Upper lobe of left lung (tissue), 6 donors: ENCODE measurements around the gene DCAKD. TPM values are rescaled to one million over a fixed set of nuclear protein-coding genes. Genes with fewer than 3 reads are reported as not detected.

ENCODE experiments used
- ATAC-seq, 2 donors: fragments of 200-7000 bp; cut with Tn5 transposase; one replicate each; pipeline ENCODE4 v1.9.1; 2022; ENCODE audit warnings: mild to moderate bottlenecking in 2 of 2, moderate library complexity in 2 of 2; ENCODE audit not compliant: low FRiP score in 2 of 2
- DNase-seq, 2 donors: peaks; one replicate each; pipeline ENCODE4 v3.0.0-alpha.2; 2019 to 2020
- H3K27ac ChIP-seq, 4 donors: fragments of 200-600 bp; sonication (generic); one replicate each; pipeline ENCODE4 v1.5.1; 2016 to 2019
- H3K27me3 ChIP-seq, 4 donors: fragments of 200-600 bp; sonication (generic); one replicate each; pipeline ENCODE4 v1.5.1; 2017 to 2019
- H3K36me3 ChIP-seq, 4 donors: fragments of 200-600 bp; sonication (generic); one replicate each; pipeline ENCODE4 v1.5.1; 2016 to 2019
- H3K4me1 ChIP-seq, 4 donors: fragments of 200-600 bp; sonication (generic); one replicate each; pipeline ENCODE4 v1.5.1; 2018 to 2019
- H3K4me3 ChIP-seq, 4 donors: fragments of 200-600 bp; sonication (generic); one replicate each; pipeline ENCODE4 v1.5.1; 2017 to 2019; ENCODE audit warnings: mild to moderate bottlenecking in 2 of 4, moderate library complexity in 1 of 4
- H3K9me3 ChIP-seq, 4 donors: fragments of 200-600 bp; sonication (generic); one replicate each; pipeline ENCODE4 v1.5.1; 2018 to 2019
- EP300 ChIP-seq, 4 donors: sonication (generic); formaldehyde crosslinking; IDR thresholded peaks; one replicate each; pipeline ENCODE4 v1.5.1; 2017; ENCODE audit warnings: antibody characterized with exemption in 4 of 4, control low read depth in 2 of 4
- POLR2A ChIP-seq, 4 donors: fragments of 450-650 bp; IDR thresholded peaks; one replicate each; pipeline ENCODE4 v1.5.1; 2016 to 2017; ENCODE audit warnings: antibody characterized with exemption in 4 of 4, mild to moderate bottlenecking in 2 of 4
- POLR2AphosphoS5 ChIP-seq, 2 donors: sonication (generic); formaldehyde crosslinking; IDR thresholded peaks; one replicate each; pipeline ENCODE4 v1.5.1; 2017; ENCODE audit warnings: antibody characterized with exemption in 2 of 2
- WGBS, 2 donors: methylation state at CpG; one replicate each; pipeline ENCODE4 v1.1.5; 2017 to 2018; 5-methylcytosine and 5-hydroxymethylcytosine counted together
- total RNA-seq, 6 donors: library from RNA; depleted of rRNA in 4 of 6; stranded (reverse); fragments of >200 nt in 4 of 6; gene quantifications; one replicate each; pipeline versions ENCODE4 v1.1.0 to v1.2.1, GENCODE V29; 2016 to 2021
- TF ChIP-seq, protein P1 (sequence below), 6 experiments: fragments of 450-650 bp in 4 of 6; fragments of 200-600 bp in 2 of 6; sonication (generic) in 2 of 6; IDR thresholded peaks; one replicate each; pipeline ENCODE4 v1.5.1; 2016 to 2019; ENCODE audit warnings: antibody characterized with exemption in 6 of 6
- donor health status: DM: no; HTN: no; CAD: no; lungs with moderate emphysema.
- donor health status: DM: no; HTN: yes; CAD: no; lungs with severe emphysema.

Gene DCAKD
- total RNA-seq, 6 donors from 2014 or later: 16.0 to 29.3 (median 22.2) TPM

DNA sequence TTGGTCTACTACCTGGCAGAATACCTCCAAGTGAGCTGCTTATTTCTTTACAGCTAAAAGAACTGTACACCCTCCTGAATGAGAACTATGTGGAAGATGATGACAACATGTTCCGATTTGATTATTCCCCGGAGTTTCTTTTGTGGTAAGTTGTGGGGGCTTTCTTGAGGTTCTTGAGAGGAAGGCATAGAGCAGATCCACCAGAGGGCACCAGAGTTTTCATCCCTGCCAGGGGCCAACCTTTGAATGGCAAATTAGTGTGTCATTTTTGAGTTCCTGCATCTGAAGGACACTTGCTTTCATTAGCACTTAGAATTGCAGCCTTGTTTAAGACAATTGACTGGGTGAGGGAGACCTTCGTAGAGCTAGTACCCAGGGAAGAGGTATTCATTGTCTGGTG lies 44.7 kb upstream of the DCAKD start:
- TF ChIP-seq, protein P1, sequence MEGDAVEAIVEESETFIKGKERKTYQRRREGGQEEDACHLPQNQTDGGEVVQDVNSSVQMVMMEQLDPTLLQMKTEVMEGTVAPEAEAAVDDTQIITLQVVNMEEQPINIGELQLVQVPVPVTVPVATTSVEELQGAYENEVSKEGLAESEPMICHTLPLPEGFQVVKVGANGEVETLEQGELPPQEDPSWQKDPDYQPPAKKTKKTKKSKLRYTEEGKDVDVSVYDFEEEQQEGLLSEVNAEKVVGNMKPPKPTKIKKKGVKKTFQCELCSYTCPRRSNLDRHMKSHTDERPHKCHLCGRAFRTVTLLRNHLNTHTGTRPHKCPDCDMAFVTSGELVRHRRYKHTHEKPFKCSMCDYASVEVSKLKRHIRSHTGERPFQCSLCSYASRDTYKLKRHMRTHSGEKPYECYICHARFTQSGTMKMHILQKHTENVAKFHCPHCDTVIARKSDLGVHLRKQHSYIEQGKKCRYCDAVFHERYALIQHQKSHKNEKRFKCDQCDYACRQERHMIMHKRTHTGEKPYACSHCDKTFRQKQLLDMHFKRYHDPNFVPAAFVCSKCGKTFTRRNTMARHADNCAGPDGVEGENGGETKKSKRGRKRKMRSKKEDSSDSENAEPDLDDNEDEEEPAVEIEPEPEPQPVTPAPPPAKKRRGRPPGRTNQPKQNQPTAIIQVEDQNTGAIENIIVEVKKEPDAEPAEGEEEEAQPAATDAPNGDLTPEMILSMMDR (IDR thresholded peaks at IDR 0.05): peak in 3 of 6 experiments; percentile 5 to 22 (median 9)
- TF ChIP-seq EP300 (IDR thresholded peaks at IDR 0.05) (no peak), POLR2A (IDR thresholded peaks at IDR 0.05) (no peak)
- DNase-seq (no peak), ATAC-seq (no peak)
- Histone ChIP-seq H3K27me3 (no peaks in the 10 kb centered on the region), H3K27ac (peak overlapping the region in 2 of 4 donors; percentile 0 to 90), H3K36me3 (peaks cover 38 to 95% (median 79%) of the 10 kb centered on the region in 4 donors), H3K4me3 (no peak overlapping the region), H3K9me3 (no peaks in the 10 kb centered on the region), H3K4me1 (peaks cover 22 to 35% (median 29%) of the 10 kb centered on the region in 4 donors)
- 80 to 87% methylated on average over 3 of the region's 3 CpGs for WGBS, 2 donors

DNA sequence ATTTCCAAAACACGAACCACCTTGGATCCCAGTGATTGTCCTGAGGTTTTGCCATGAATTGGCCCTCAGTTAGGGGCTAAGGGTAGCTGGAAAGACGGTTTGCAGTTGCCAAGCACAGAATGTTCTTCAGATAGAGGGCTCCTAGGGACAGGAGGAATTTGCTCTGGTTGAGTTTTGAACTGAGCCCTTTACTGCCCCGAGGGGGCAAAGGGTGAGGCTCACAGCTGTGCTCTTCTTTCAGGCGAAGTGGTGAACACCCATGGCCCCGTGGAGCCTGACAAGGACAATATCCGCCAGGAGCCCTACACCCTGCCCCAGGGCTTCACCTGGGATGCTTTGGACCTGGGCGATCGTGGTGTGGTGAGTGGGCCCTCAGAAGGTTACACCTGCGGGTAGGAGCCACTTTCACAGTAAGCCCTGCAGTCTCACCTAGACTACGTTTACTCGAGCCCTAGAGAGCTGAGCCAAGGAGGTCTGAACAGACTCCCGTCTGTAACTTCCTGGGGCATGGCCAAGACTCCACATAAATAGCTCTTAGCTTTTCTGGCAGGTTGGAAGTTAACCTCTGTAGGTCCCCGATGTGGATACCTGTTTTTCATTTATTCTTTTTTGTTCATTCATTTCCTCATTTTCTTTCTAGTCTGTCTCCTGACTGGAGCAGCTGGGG lies 42.1 kb upstream of the DCAKD start:
- H3K4me1 ChIP-seq: peaks cover 18 to 31% (median 26%) of the 10 kb centered on the region in 4 donors
- H3K36me3 ChIP-seq: peaks cover 43 to 98% (median 80%) of the 10 kb centered on the region in 4 donors
- no peaks in the 10 kb centered on the region for H3K27me3 ChIP-seq
- 60 to 74% methylated on average over 12 to 13 of the region's 13 CpGs for WGBS, 2 donors
- ATAC-seq (peak; percentile 52 to 68), DNase-seq (peak in 1 of 2 donors; percentile 42)
- no peak overlapping the region for H3K4me3 ChIP-seq
- TF ChIP-seq POLR2AphosphoS5 (IDR thresholded peaks at IDR 0.05) (no peak), EP300 (IDR thresholded peaks at IDR 0.05) (no peak), POLR2A (IDR thresholded peaks at IDR 0.05) (no peak)
- TF ChIP-seq, protein P1 (IDR thresholded peaks at IDR 0.05): no peak
- H3K9me3 ChIP-seq: no peaks in the 10 kb centered on the region
- peak overlapping the region; percentile 74 to 90 (median 82) for H3K27ac ChIP-seq

DNA sequence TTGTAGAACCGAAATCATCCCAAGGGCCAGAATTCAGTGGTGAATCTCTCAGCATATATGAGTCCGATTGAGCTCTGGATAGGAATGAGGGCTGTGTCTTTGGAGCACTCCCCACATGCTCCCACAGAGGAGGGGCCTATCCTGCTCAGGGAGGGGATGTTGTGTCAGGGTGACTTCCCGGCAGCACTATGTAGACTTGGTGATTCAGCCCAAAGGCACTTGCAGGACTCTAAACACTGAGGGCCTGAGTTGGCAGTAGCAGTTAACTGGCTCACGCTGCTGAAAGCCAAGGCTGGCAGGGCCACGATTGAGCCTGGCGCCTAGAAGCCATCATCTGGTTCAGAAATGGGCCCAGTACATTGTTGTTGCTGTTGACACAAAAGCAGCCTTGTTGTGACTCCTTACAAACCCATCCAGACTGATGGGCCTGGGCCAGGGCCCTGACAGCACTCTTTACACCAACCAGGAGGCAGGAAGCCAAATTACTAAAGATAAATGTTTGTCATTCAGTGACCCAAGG lies 41.5 kb upstream of the DCAKD start:
- H3K27me3 ChIP-seq: no peaks in the 10 kb centered on the region
- DNase-seq (peak in 1 of 2 donors; percentile 92), ATAC-seq (peak; percentile 97 to 98)
- 56 to 61% methylated on average over 2 to 6 of the region's 6 CpGs for WGBS, 2 donors
- H3K36me3 ChIP-seq: peaks cover 38 to 98% (median 80%) of the 10 kb centered on the region in 4 donors
- peak overlapping the region; percentile 74 to 90 (median 82) for H3K27ac ChIP-seq
- H3K9me3 ChIP-seq: no peaks in the 10 kb centered on the region
- H3K4me3 ChIP-seq: no peak overlapping the region
- H3K4me1 ChIP-seq: peaks cover 17 to 28% (median 25%) of the 10 kb centered on the region in 4 donors
- peak; percentile 86 to 88 for TF ChIP-seq POLR2AphosphoS5 (IDR thresholded peaks at IDR 0.05)
- TF ChIP-seq, protein P1 (IDR thresholded peaks at IDR 0.05): no peak
- TF ChIP-seq EP300 (IDR thresholded peaks at IDR 0.05): peak in 2 of 4 donors; percentile 47 to 84
- TF ChIP-seq POLR2A (IDR thresholded peaks at IDR 0.05): peak in 1 of 4 donors; percentile 19

DNA sequence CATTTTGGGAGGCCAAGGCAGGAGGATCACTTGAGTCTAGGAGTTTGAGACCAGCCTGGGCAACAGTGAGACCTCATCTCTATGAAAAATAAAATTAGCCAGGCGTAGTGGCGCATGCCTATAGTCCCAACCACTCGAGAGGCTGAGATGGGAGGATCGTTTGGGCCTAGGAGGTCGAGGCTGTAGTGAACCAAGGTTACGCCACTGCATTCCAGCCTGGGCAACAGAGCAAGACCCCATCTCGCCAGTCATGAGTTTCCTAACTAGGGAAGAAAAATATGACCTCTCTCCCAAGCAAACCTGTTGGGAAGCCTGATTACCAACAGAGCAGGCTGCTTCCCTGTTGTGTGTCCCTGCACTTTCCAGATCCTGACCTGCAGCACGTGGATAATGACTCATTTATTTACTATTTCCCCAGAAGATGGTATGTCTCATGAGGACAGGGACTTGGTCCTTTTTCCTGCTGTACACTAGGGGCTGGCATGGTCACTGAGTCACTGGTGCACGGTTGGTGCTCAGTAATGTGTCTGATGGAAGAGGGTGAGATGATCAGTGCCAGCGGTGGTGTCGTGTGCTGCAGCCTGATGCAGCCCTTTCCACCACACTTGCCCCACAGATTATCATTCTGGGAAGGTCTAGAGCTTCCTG lies 40.5 kb upstream of the DCAKD start:
- ATAC-seq (no peak), DNase-seq (no peak)
- Histone ChIP-seq H3K27me3 (no peaks in the 10 kb centered on the region), H3K36me3 (peaks cover 29 to 98% (median 77%) of the 10 kb centered on the region in 4 donors), H3K4me3 (no peak overlapping the region), H3K4me1 (peaks cover 17 to 28% (median 25%) of the 10 kb centered on the region in 4 donors), H3K9me3 (no peaks in the 10 kb centered on the region), H3K27ac (peak overlapping the region in 3 of 4 donors; percentile 81 to 90 (median 83))
- TF ChIP-seq POLR2A (IDR thresholded peaks at IDR 0.05): no peak
- TF ChIP-seq POLR2AphosphoS5 (IDR thresholded peaks at IDR 0.05): no peak
- TF ChIP-seq, protein P1 (IDR thresholded peaks at IDR 0.05): no peak
- TF ChIP-seq EP300 (IDR thresholded peaks at IDR 0.05): no peak
- WGBS, 2 donors: 92 to 96% methylated on average over 11 of the region's 11 CpGs
